Measurements from ENCODE around the gene SH3BGRL2.
"Not testable (repeated sequence)": the region's sequence is repeated elsewhere in the genome, so short reads cannot be mapped to it uniquely, and the experiment has no call there.

The SH3BGRL2 gene

DNA sequence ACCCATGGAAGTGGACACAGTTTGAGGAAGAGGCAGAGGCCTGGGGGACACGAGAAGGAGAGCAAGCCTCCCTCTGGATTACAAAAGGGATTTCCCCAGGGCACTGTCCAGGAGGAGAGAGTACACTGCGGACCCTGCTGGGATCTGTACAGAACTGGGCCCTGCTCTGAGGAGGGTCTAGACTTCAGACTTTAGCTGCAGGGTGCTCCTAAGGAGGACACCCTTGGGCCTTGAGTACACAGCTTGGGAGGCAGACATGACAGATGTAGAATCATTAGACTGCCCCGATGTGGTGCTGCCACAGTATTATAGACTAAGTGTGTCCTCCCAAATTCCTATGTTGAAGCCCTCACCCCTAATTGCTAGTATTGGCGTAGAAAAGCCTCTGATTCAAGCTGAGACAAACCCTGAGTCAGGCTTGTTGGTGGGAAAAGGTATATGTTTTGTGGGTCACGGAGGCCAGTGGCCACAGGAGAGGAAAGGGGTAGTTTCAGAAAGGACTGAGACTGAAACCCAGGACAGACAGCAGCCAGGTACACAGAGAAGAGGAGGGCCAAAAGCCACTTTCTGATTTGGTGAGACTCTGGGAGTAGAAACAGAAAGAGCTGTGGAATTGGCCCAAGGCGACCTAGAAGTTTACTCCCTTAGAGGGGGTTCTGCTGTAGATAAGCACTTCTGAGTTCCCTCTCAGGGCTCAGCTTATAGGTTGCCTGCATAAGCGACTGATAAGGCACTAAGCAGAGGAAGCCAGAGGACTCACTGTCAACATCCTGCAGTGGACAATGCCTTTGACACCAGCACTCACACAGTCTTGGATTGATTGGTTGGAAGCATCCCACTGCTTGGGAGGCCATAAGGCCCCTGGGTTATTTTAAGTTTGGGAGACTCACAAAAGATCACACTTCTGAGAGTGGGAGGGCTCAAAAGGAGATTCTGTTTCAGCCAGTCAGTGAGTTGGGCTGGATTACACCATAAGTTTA, 16.5 kb upstream of the SH3BGRL2 start:
- DNase-seq (ENCODE audit: low read depth): no peak

DNA sequence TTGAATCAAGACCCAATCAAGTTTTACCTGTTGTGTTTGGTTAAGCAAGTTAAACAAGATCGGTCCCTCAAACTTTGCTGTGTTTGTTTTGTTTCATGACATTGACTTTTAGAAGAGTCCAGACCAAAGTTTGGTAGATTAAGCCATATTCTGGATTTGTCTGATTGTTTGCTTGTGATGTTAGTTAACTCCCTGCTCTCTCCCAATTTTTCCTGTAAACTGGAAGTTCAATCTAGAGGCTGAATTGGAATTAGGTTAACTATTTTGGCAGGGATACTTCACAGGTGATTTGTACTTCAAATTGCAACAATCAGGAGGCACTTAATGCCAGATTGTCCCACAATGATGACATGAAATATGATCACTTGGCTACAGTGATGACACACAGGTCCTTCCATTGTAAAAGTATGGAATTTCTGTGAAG, 13.6 kb upstream of the SH3BGRL2 start:
- no peak for DNase-seq (ENCODE audit: low read depth)

DNA sequence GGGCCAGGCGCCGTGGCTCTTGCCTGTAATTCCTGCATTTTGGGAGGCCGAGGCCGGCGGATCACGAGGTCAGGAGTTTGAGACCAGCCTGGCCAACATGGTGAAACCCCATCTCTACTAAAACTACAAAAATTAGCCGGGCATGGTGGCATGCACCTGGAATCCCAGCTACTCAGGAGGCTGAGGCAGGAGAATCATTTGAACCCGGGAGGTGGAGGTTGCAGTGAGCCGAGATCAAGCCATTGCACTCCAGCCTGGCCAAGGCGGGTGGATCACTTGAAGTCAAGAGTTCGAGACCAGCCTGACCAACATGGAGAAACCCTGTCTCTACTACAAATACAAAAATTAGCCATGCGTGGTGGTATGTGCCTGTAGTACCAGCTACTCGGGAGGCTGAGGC, 12.7 kb upstream of the SH3BGRL2 start:
- not testable (repeated sequence) for DNase-seq (ENCODE audit: low read depth)

DNA sequence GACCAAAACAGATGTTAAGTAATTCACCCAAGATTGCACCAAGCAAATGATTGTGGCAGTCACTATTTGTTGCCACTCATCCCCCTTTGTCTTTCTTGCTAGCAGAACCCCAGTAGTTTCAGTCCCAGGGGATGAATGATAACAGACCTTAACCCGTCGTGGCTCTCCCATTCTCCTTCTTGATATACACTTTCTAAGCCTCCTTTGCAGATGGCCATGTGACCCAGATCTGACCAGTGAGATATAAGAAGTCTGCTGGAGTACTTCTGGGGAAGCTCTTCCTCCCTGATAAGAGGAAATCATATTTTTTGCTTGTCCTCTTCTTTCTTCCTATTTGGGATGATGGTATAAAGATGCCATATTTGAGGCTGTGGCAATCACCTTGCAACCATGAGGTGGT, 9.6 kb upstream of the SH3BGRL2 start:
- no peak for DNase-seq (ENCODE audit: low read depth)

DNA sequence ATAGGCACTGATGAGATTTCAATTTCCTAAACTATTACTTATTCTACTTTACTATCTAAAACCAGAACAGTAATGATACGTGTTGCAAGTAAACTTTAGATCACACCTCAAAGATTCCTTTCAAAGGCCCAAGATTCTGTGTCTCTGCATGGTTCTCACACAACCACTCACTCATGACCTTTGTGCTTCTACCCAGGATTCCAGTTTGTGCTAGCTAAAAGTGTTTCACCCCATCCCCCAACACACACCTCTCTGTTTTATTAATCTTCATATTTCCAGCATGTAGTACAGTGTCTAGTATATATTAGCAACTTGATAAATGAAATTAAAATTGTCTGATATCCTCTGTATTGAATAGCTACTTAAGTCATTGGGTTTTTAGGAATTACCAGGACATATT, 8.8 kb upstream of the SH3BGRL2 start:
- no peak for DNase-seq (ENCODE audit: low read depth)

DNA sequence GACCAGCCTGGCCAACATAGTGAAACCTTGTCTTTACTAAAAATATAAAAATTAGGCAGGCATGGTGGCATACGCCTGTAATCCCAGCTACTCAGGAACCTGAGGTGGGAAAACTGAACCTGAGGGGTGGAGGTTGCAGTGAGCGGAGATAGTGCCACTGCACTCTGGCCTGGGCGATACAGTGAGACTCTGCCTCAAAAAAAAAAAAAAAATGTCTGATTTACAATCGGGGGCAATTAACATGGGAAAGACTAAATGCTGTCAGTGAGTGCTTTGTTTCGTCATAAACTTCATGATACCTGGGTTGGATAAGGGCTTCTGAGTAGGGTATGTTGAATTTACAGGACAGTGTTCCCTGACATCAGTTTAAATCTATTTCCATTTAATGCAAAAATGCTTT, 8.0 kb upstream of the SH3BGRL2 start:
- no peak for DNase-seq (ENCODE audit: low read depth)

DNA sequence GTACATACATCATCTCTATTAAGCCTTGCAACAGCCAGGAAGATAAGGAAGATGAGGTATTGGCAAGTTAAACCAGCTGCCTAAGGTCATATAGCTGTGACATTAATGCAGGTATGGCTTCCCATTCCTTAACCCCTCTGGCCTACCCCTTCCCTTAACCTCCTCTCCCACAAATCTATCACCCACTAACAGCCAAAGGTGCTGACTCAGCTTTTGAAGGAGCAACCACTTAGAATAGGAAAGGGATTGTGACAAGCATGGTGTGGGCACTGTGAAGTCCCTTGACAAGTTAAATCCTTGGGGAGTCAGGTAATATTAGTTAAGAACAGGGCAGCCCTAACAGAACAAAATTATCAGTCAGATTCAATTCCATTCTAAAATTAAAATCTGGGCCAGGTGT, 5.4 kb upstream of the SH3BGRL2 start:
- DNase-seq (ENCODE audit: low read depth): no peak

DNA sequence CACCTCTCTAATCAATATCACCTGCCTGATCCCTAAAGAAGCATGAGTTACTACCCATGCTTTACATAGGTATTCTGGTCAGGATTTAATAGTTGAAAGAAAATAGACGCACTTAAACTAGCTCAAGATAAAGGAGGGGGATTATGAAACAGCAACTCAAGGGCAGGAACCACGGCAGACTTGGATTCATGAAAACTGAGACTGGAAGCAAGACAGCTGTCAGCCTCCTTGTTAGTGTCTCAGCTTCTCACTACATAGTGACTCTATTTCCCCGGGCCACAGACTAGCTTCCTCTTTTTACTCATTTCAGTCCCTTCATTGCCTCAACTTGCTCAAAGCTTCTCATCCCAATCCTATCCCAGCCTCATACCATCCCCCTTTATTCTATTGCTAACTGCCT, 4.3 kb upstream of the SH3BGRL2 start:
- DNase-seq (ENCODE audit: low read depth): no peak

DNA sequence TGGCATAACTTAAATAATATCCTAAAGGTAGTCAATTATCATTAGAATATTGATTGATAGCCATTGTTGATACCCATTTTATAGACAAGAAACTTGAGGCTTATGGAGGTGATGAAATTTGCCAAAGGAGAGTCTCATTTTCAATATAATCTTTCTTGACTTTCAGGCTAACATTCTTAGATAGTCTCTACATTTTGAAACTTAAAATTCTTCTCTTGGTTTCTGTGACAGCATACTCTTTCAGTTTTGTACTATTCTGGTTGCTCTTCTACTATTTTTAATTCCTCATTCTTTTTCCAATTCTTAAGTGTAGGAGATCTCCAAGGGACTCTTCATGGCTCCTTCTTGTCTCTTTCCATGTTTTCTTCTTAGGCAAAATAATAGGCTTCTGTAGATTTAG, 3.7 kb upstream of the SH3BGRL2 start:
- DNase-seq (ENCODE audit: low read depth): no peak

DNA sequence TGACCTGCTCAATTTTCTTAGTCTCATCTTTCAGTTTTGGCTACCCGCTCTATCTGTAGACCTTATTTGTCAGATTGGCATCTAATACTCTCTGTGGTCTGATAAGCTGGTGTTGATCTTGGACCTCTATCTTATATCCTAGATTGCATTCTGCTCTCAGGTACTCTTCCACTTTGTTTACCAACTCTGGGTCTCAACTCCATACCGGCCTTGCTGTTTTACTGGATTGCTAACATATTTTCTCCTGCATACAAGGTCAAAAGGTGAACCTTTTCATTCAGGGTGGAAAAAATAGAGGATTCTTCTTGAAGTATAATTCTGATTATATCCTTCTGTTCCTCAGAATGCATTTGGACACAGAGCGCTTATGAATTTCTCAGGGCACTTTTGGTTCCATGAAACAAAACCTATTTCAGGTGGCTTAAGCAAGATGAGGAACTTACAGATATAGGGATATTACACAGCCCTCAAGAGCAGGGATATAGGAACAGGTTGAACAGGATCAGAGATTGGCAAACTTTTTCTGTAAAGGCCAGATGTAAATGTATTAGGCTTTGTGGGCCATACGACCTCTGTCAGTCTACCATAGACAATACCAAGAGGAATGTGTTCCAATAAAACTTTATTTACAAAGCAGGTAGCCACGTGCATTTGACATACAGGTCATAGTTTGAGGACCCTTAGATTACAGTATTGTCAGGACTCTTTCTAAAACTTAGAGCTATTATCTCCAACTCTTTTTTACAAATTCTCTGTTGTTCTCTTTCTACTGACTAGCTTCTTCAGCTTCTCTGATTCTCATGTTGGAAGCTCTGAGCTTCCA, 2.5 kb upstream of the SH3BGRL2 start:
- no peak for DNase-seq (ENCODE audit: low read depth)

DNA sequence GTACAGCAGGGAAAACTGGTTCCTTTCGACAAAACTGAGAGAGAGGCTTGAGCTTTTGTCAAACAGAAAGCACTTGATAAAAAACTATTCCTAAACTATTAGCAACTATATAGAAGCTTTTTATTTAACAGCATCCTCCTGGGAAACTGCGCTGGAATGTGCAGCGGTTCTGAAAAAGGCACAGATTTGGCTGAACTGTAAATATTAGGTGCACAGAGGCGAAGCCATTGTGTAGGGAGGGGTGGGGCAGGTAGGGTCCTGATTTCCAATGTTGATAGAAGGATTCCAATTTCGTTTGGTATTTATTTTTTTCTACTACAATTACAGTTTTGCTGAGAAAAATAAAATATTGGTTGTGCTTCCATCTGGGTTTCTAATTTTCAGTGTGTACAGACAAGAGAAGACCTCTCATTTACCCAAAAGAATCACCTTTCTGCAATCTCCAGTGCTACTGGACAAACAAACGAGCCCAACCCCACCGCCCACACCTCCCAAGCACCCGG, 698 bp upstream of the SH3BGRL2 start:
- DNase-seq (ENCODE audit: low read depth): no peak

DNA sequence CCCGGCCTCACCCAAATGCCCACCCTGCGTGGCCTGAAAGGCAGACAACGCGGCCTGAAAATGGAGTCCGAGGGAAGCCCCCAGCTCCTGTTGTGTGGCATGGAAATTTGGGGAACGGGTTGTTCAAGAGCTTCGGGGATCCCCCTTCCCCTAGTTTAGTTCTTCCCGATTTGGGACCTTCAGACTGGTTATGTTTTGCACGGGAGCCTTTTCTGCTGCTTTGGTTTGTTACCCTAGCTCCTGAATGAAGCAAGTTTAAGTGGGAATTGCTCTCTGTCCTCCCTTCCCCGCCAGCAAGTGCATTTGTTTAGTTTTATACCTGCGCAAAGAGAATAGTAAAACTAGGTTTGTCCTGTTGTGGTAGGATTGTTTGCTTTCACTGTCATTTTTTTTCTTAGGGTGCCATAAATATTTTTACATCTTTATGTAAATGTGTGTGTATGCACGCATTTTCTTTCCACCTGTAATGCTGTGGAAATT, 604 bp downstream of the SH3BGRL2 start:
- no peak for DNase-seq (ENCODE audit: low read depth)

DNA sequence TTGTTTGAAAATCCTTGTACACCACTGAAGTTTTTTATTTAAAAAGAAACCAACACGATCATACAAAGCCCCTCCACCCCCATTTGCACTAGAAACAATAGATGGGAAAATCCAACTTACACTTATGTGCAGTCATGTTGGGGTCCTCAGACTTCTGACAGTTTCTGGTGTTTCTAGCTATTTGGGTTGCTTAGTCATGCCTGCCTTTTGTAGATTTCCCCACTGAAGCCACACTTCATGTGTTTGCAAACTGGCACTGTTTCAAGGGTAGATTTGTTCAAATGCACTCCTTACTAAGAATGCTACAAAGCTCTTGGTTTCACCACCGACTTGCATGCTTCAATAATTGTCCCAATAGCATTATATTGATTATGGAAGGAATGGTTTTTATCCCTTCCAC, 1.5 kb downstream of the SH3BGRL2 start:
- DNase-seq (ENCODE audit: low read depth): no peak

DNA sequence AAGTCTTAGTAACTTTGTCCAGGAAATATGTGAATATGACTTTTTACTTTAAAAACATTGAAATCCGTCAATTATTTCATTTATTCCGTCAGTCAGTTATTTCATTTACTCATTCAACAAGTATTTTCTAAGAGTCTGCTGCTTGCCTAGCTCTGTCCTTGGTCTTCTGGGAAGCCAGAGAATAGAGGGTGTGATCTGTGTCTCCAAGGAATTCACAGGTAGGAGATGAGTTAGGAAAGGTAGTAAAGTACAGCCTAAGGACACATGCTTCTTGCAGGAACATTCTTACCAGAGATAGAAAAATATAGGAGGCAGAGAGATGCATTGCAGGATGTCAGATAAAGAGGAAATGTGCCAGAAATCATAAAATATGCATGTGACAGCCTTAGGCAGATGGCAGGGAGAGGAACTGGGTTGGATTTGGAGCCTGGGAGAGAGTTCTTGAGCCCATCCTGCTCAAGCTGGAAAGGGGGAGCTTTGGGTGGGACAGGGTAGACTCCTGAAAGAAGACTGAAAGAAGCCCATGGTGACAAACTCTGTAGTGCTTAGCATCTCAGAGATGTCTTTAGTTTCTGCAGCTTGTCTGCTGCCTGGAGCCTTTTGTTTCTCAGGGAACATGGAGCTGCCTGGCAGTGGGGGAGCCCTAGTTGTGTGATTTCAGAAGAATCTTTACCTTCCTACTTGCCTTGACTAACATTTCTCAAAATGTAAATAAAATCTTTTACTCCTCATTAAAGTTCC, 3.5 kb downstream of the SH3BGRL2 start:
- no peak for DNase-seq (ENCODE audit: low read depth)

DNA sequence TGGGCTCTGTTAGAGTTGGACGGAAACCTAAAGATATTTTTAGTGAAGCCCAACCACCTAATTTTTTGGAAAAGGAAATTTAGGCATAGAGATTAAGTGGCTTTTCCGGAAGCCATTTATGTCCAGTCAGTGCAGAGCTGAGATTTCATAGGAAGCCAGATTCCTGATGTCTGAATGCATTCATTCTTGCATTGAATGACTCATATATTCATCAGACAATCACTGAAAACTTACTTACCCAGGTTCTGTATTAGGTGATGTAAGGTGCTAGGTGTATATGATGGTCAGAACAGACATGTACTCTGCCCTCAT, 4.1 kb downstream of the SH3BGRL2 start:
- no peak for DNase-seq (ENCODE audit: low read depth)

DNA sequence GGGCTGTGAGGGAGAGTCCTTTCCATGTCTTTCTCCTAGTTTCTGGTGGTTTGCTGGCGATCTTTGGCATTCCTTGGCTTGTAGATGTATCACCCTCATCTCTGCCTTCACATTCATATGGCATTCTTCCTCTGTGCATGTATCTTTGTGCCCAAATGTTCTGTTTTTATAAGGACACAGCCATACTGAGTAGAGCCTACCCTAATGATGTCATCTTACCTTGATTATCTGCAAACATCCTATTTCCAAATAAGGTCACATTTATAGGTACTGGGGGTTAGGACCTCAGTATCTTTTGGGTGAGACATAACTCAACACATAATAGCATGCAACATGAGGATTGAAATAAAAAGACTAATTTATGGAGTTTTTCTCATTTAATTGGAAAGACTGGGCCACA, 5.5 kb downstream of the SH3BGRL2 start:
- no peak for DNase-seq (ENCODE audit: low read depth)

DNA sequence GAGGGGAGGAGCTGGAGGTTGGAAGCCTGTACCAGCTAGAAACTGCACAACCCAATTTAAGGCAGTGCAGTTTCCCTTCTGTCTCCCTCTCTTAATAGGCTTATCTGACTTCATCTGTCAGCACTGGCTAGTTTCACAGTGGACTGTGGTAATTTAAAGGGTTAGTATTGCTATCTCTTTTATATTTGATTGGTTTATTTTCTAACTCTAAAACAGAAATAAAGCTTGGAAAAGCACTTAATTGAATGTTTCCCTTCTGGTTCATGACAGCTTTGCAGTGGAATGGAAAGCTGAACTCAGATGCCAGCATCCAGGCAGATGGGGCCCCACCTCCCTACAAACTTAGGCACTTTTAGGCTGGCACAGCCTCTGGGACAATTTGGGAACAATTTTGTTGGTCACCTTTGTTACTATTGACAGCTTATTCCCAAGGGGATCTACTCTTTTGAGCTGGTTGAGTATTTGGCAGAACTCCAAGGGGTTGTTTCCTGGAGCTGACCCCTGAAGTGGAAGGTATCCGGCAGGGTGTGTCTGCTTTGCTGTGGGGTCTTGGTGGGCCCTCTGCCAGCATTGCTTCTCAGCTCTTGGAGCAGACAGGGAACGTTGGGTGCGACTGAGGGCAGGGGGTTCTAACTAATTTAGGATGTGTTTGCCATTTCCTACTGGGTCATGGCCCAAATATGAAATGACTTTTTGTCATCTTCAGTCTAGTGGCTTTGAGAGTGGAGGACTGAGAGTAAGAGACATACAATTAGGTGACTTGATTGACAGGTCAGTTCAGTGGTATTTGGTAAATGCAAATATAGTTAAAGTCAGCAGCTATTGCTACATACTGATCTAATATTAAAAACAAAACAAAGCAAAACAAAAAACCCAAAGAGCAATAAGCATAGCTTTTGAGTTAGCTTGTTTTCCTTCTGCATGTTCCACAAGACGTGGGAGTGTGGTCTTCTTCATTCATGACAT, 9.3 kb downstream of the SH3BGRL2 start:
- no peak for DNase-seq (ENCODE audit: low read depth)

DNA sequence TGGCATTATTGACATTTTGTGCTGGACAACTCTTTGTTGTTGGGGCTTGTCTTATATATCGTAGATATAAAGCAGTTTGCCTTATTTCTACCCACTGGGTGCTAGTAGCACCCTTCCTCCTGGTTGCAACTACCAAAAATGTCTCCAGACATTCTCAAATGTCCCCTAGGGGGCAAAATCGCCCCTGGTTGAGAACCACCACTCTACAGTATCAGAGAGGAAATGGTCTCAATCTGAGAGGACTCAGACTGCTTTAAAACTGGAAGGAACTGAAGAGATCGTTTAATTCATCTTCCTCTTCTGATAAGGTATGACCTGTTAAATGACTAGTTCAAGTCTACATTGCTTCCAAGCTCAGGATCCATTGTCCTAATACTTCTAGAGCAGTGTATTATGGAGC, 14.9 kb downstream of the SH3BGRL2 start:
- no peak for DNase-seq (ENCODE audit: low read depth)

DNA sequence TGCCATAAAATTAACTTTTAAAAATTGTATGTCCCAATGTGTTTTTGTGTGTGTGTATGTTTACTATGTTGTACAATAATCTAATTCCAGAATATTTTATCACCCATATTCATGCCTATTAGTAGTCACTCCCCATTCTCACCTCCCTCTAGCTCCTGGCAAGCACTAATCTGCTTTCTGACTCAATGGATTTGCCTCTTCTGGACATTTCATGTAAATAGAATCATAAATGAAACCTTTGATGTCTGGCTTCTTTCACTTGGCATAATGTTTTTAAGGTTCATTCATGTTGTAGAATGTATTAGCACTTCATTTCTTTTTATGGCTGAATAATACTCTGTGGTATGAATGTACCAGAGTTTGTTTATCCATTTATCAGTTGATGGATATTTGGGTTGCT, 15.4 kb downstream of the SH3BGRL2 start:
- no peak for DNase-seq (ENCODE audit: low read depth)

DNA sequence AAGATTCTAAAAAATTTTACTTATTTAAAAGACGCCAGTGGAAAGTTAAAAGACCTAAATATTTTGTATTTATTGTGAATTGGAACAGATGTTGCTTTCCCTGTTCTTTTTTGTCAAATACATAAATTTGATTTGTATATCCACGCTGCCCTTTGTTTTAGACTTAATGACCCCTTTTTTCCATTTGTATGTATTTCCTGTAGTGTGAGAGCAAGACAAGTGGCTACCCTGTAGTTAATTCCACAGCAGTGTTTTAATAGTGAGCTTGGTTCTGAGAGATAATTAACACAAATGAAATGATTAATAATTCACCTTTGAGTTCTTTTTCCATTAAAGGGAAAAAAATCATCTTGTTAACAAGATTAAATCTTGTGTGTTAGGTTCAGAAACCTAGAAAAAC, 16.6 kb downstream of the SH3BGRL2 start:
- DNase-seq (ENCODE audit: low read depth): no peak

DNA sequence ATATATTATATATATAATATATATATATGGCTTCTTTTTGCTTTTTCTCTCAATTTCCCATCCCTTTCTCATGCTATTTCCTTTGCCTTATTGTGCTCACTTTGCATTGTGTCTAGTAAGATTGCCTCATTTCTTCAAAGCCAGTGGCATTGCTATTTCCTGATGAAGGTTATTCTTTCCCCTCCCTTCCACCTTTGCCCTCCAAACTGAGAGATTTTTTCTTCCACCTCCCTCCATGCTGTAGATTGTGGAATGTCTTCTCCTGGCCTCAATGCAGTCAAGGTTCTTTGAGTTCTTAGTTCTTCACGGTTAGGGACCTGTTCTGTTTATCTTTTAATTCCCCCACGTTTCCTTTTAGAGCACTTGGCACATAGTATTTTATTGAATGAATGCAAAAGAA, 17.2 kb downstream of the SH3BGRL2 start:
- no peak for DNase-seq (ENCODE audit: low read depth)

Measured in stromal cell of bone marrow (primary cell).